Measurements from ENCODE around the gene MAGI2. TPM values are rescaled to one million over a fixed set of nuclear protein-coding genes. Genes with fewer than 3 reads are reported as not detected.

Gene MAGI2
- 13.8 and 21.7 TPM in 2 replicates for total RNA-seq

DNA sequence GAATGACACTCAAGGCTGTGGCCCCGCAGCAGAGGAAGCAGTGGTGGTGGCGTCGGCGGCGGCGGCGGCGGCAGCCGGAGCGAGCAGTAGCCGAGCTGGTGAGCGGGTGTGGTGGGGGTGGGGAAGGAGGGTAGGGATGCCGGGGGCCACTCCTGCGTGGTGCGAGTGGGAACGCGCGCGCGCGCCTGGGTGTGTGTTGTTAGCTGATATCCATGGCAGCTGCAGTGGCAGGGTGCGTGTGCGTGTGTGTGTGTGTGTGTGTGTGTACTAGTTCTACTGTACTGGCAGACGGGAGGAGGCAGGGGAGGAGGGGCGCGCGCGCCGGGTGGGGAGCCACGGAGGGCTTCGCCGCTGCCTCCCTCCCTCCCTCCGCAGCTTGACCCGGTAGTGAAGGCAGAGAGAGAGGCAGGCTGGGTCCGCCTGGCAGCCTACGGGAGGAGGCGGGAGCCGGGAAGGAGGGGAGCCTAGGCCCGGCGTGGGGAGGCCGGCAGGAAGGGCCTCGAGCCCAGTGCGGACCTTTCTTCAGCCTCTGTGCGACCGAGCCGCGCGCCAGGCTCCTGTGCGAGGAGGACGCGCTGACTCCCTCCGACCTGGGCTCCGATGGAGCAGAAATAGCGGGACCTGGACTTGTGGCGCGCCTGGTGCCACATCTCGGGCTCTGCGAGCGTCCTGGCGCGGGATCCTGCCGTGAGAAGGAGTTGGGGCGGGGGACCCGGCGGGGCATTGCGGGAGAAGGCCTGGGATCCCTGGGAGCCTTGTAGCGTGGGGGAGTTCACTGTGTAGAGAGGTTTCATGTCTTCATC, at the start of gene MAGI2:
Gene MAGI2 (minus strand): TSS at position 110 of the 803 bp plus-strand sequence. CDS start 347 bp downstream, outside the sequence.

Small RNAs within 50 kb of the gene (small RNA-seq; reads per million reads assigned to genes)
- gene RNU6-337P (not detected), gene RNU6-530P (not detected)
